Subcutaneous abdominal adipose tissue (tissue), 5 donors: ENCODE results near the gene PSORS1C2.
"Not testable (repeated sequence)": the region's sequence is repeated elsewhere in the genome, so short reads cannot be mapped to it uniquely, and the experiment has no call there.

Experiments used
- H3K27ac ChIP-seq: one replicate; pipeline ENCODE4 v1.7.0; 2013; ENCODE audit warnings: low read depth, mild to moderate bottlenecking, inconsistent platforms, low read length, moderate library complexity
- H3K27me3 ChIP-seq, 5 donors: one replicate each; pipeline ENCODE4 v1.7.0; 2013; ENCODE audit warnings: low read length in 5 of 5, inconsistent platforms in 1 of 5; ENCODE audit not compliant: control insufficient read depth in 5 of 5, insufficient read depth in 4 of 5
- H3K36me3 ChIP-seq, 5 donors: one replicate each; pipeline ENCODE4 v1.7.0; 2013; ENCODE audit warnings: low read length in 5 of 5; ENCODE audit not compliant: control insufficient read depth in 5 of 5, insufficient read depth in 5 of 5
- H3K4me1 ChIP-seq, 5 donors: one replicate each; pipeline ENCODE4 v1.7.0; 2013; ENCODE audit warnings: low read length in 5 of 5, mild to moderate bottlenecking in 3 of 5, moderate library complexity in 1 of 5; ENCODE audit not compliant: control insufficient read depth in 5 of 5, insufficient read depth in 5 of 5
- H3K4me3 ChIP-seq, 5 donors: one replicate each; pipeline ENCODE4 v1.7.0; 2013; ENCODE audit warnings: low read length in 5 of 5, low read depth in 1 of 5
- H3K9ac ChIP-seq, 5 donors: one replicate each; pipeline ENCODE4 v1.7.0; 2013; ENCODE audit warnings: low read length in 5 of 5, mild to moderate bottlenecking in 4 of 5, moderate library complexity in 3 of 5
- H3K9me3 ChIP-seq, 5 donors: one replicate each; pipeline ENCODE4 v1.7.0; 2013; ENCODE audit warnings: low read length in 5 of 5; ENCODE audit not compliant: control insufficient read depth in 5 of 5
- donor health status: healthy.
- donor health status: healthy.
- donor health status: healthy.
- donor health status: healthy.
- donor health status: healthy.

The PSORS1C2 gene

DNA sequence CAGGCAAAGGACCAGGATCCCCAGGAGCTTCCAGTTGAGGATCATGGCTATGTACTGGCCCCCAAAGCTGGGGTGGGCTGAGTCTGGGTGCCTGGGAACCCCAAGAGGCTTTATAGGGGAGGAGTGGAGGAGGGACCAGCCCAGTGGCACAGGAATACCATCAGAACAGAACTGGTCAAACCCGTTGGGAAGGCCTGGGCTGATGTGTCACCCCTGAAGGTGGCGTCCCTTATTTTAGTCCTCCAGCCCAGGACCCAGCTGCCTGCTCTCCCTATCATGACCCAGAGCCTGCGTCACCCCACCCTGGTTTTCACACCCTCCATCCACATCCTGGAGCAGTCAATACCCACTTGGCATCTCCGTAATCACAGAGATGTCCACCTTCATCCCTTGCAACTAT lies at the start of gene PSORS1C2:
PSORS1C2 (minus strand) TSS at position 85 of the 400 bp plus-strand sequence; CDS start at position 45, 40 bp downstream.
- Histone ChIP-seq H3K27ac (no peak within 1 kb of the TSS), H3K9ac (no peak within 1 kb of the TSS), H3K4me1 (peaks cover 0 to 27% (median 5%) of the 10 kb centered on the region in 5 donors), H3K4me3 (peak within 1 kb of the TSS in 1 of 5 donors; percentile 61), H3K9me3 (no peaks in the 10 kb centered on the region), H3K36me3 (peaks cover 0 to 13% (median 4%) of the 10 kb centered on the region in 5 donors), H3K27me3 (no peaks in the 10 kb centered on the region)

DNA sequence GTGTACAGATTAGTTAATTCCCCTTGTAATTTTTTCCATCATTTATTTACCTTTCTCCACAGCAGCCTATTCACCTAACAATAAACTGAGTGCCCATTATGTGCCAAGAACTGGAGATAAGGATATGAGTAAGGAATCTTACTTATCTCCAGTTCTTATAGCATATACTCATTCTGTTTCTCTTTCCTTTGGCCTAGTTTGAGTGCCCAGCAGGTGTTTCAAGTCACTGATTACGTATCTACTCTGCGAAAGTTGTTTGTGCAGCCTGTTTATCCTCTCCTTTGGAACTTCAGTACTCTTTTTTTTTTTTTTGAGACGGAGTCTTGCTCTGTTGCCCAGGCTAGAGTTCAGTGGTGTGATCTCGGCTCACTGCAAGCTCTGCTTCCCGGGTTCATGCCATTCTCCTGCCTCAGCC lies 48.9 kb upstream of the PSORS1C2 start:
- no peak overlapping the region for H3K27ac ChIP-seq
- peaks cover 0 to 8% (median 7%) of the 10 kb centered on the region in 5 donors for H3K4me1 ChIP-seq

GRCh38 chr6:31186052-31186734 lies 47.3 kb upstream of the PSORS1C2 start:
- Histone ChIP-seq H3K9me3 (no peaks in the 10 kb centered on the region), H3K4me3 (peak overlapping the region; percentile 28 to 57 (median 38)), H3K9ac (peak overlapping the region in 3 of 5 donors; percentile 28 to 54 (median 30)), H3K36me3 (no peaks in the 10 kb centered on the region), H3K4me1 (peaks cover 0 to 8% (median 7%) of the 10 kb centered on the region in 5 donors), H3K27me3 (no peaks in the 10 kb centered on the region), H3K27ac (peak overlapping the region; percentile 55)

More for the DNA sequence above, 48.9 kb upstream of the PSORS1C2 start:
- H3K9me3 ChIP-seq, result no peaks in the 10 kb centered on the region
- H3K27me3 ChIP-seq, result no peaks in the 10 kb centered on the region
- no peak overlapping the region for H3K4me3 ChIP-seq
- no peaks in the 10 kb centered on the region for H3K36me3 ChIP-seq
- H3K9ac ChIP-seq, result no peak overlapping the region

- H3K27ac ChIP-seq, result peak overlapping the region; percentile 55
- peak overlapping the region; percentile 28 to 57 (median 38) for H3K4me3 ChIP-seq
- H3K27me3 ChIP-seq, H3K4me1 ChIP-seq, H3K9me3 ChIP-seq, H3K36me3 ChIP-seq: not testable (repeated sequence)
- peak overlapping the region in 3 of 5 donors; percentile 11 to 28 (median 19) for H3K9ac ChIP-seq
Observed at GRCh38 chr6:31185695-31186051, 46.8 kb upstream of the PSORS1C2 start.

- H3K4me3 ChIP-seq, H3K27ac ChIP-seq, H3K9ac ChIP-seq, H3K27me3 ChIP-seq, H3K9me3 ChIP-seq, H3K36me3 ChIP-seq: not testable (repeated sequence)
- H3K4me1 ChIP-seq, result peaks cover 0 to 18% (median 13%) of the 10 kb centered on the region in 5 donors
Observed at GRCh38 chr6:31183859-31184258, 45.0 kb upstream of the PSORS1C2 start.

- H3K4me1 ChIP-seq, result peaks cover 0 to 18% (median 13%) of the 10 kb centered on the region in 5 donors
- H3K9ac ChIP-seq, H3K9me3 ChIP-seq, H3K27ac ChIP-seq, H3K4me3 ChIP-seq, H3K27me3 ChIP-seq, H3K36me3 ChIP-seq: not testable (repeated sequence)
Observed at GRCh38 chr6:31183287-31183686, 44.4 kb upstream of the PSORS1C2 start.

GRCh38 chr6:31180500-31180899 lies 41.6 kb upstream of the PSORS1C2 start:
- H3K9me3 ChIP-seq, result no peaks in the 10 kb centered on the region
- peaks cover 0 to 4% (median 0%) of the 10 kb centered on the region in 5 donors for H3K36me3 ChIP-seq
- H3K4me1 ChIP-seq, result peaks cover 0 to 10% (median 8%) of the 10 kb centered on the region in 5 donors
- peak overlapping the region in 3 of 5 donors; percentile 22 to 67 (median 64) for H3K9ac ChIP-seq
- H3K4me3 ChIP-seq, result peak overlapping the region in 3 of 5 donors; percentile 62 to 65 (median 63)
- no peak overlapping the region for H3K27ac ChIP-seq
- H3K27me3 ChIP-seq, result no peaks in the 10 kb centered on the region

GRCh38 chr6:31179896-31180295 lies 41.0 kb upstream of the PSORS1C2 start:
- Histone ChIP-seq H3K9ac (peak overlapping the region in 2 of 5 donors; percentile 64 to 67), H3K27me3 (no peaks in the 10 kb centered on the region), H3K27ac (no peak overlapping the region), H3K4me3 (peak overlapping the region in 4 of 5 donors; percentile 13 to 65 (median 62)), H3K36me3 (peaks cover 0 to 4% (median 2%) of the 10 kb centered on the region in 5 donors), H3K4me1 (peaks cover 0 to 10% (median 5%) of the 10 kb centered on the region in 5 donors), H3K9me3 (no peaks in the 10 kb centered on the region)

- Histone ChIP-seq H3K9ac (no peak overlapping the region), H3K4me1 (peaks cover 0 to 10% (median 5%) of the 10 kb centered on the region in 5 donors), H3K27me3 (no peaks in the 10 kb centered on the region), H3K4me3 (no peak overlapping the region), H3K27ac (no peak overlapping the region), H3K36me3 (peaks cover 0 to 4% (median 2%) of the 10 kb centered on the region in 5 donors), H3K9me3 (no peaks in the 10 kb centered on the region)
Observed at GRCh38 chr6:31179042-31179386, 40.1 kb upstream of the PSORS1C2 start.

GRCh38 chr6:31178143-31179041 lies 39.5 kb upstream of the PSORS1C2 start:
- H3K27me3 ChIP-seq, result no peaks in the 10 kb centered on the region
- H3K9ac ChIP-seq, result no peak overlapping the region
- no peaks in the 10 kb centered on the region for H3K9me3 ChIP-seq
- peaks cover 0 to 10% (median 5%) of the 10 kb centered on the region in 5 donors for H3K4me1 ChIP-seq
- H3K4me3 ChIP-seq, result no peak overlapping the region
- peaks cover 0 to 4% (median 2%) of the 10 kb centered on the region in 5 donors for H3K36me3 ChIP-seq
- no peak overlapping the region for H3K27ac ChIP-seq
